Prostate gland (tissue), 2 donors: Measurements from ENCODE around the gene PTEN. TPM values are rescaled to one million over a fixed set of nuclear protein-coding genes. Genes with fewer than 3 reads are reported as not detected.

Source experiments
- DNase-seq: peaks from one replicate; pipeline ENCODE4 v3.0.0-alpha.2; 2019; ENCODE audit warnings: low spot score
- H3K27ac ChIP-seq, 2 donors: fragments of 200-600 bp; sonication (generic); 2 replicates each; pipeline ENCODE4 v1.5.1; 2017 to 2019
- H3K27me3 ChIP-seq: fragments of 200-600 bp; sonication (generic); replicated peaks from 2 replicates; pipeline ENCODE4 v1.5.1; 2019; ENCODE audit not compliant: insufficient read depth
- H3K36me3 ChIP-seq, 2 donors: fragments of 200-600 bp; sonication (generic); 1 replicate in 1 of 2; 2 replicates in 1 of 2; pipeline versions ENCODE4 v1.5.1 to v1.8.1; 2017 to 2019
- H3K4me1 ChIP-seq: fragments of 200-600 bp; sonication (generic); replicated peaks from 2 replicates; pipeline ENCODE4 v1.5.1; 2019
- H3K4me3 ChIP-seq, 2 donors: fragments of 200-600 bp; sonication (generic); 2 replicates each; pipeline ENCODE4 v1.5.1; 2017 to 2019
- H3K9me3 ChIP-seq: fragments of 200-600 bp; sonication (generic); 2 replicates; pipeline ENCODE4 v1.5.1; 2017
- CTCF ChIP-seq, 4 experiments: fragments of 200-600 bp in 2 of 4; fragments of 450-650 bp in 2 of 4; sonication (generic) in 2 of 4; IDR thresholded peaks; 1 replicate in 3 of 4; 2 replicates in 1 of 4; pipeline ENCODE4 v1.5.1; 2016 to 2019; ENCODE audit warnings: antibody characterized with exemption in 4 of 4, mild to moderate bottlenecking in 2 of 4, moderate library complexity in 2 of 4
- POLR2A ChIP-seq: fragments of 450-650 bp; IDR thresholded peaks from one replicate; pipeline ENCODE4 v1.6.1; 2016; ENCODE audit warnings: antibody characterized with exemption, mild to moderate bottlenecking
- POLR2AphosphoS5 ChIP-seq: sonication (generic); formaldehyde crosslinking; IDR thresholded peaks from one replicate; pipeline ENCODE4 v1.6.1; 2017; ENCODE audit warnings: antibody characterized with exemption
- WGBS: methylation state at CpG from one replicate; pipeline ENCODE4 v1.1.5; 2018; 5-methylcytosine and 5-hydroxymethylcytosine counted together
- intact Hi-C: fragments of 100-400 bp; cut with DNase I; formaldehyde crosslinking; loops from one replicate; pipeline ENCODE4 v1.14.2; 2022
- total RNA-seq, 2 donors: library from RNA; depleted of rRNA; stranded (reverse); fragments of >200 nt; gene quantifications; one replicate each; pipeline ENCODE4 v1.1.0, GENCODE V29; 2016

Gene PTEN
- total RNA-seq, 2 donors from 2014 or later = 85.8 to 90.2 TPM

DNA sequence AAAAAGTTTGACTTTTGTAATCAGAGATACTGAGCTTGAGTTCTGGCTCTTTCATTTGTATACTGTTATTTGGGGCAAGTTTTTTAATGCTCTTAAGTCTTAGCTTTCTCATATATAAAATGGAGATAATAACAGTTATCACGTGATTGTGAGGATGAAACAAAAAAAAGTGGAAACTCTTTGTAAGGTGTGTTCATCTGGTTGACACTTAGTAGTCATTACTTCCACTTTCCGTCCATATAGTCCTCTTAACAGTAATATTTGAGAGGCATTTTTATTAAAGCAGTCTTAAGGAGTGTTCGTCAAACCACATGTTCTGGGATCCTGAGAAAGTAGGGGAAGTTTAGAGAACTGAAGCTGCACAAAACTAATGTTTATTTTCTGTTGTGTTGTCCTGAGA is 65.6 kb downstream of the PTEN start:
- Histone ChIP-seq H3K4me1 (peaks cover 2% of the 10 kb centered on the region), H3K27me3 (no peaks in the 10 kb centered on the region), H3K4me3 (no peak overlapping the region), H3K36me3 (no peaks in the 10 kb centered on the region), H3K9me3 (no peaks in the 10 kb centered on the region), H3K27ac (no peak overlapping the region)
- DNase-seq = no peak
- WGBS = 65% methylated on average over 3 of the region's 3 CpGs
- TF ChIP-seq POLR2A = no peak
- TF ChIP-seq CTCF (IDR thresholded peaks at IDR 0.05) = no peak
- no peak for TF ChIP-seq POLR2AphosphoS5
- intact Hi-C loops = no loop called here

DNA sequence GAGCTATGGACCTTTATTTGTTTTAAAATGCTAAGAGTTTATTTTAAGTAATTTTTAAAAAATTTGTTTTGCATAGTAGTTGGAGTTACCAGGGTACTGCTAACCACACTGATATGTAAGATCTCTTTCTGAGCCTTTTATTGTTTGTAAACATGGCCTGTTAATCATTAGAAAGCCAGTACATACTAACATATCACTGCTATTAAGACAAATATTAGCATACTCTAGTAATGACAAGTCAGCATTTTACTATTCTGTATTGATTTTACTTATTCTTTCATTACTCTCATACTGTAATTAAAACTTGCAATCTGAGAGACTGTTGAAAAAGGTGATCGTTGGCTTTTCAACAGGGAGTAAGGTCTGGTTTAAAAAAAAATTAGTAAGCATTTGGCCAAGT is 66.7 kb downstream of the PTEN start:
- 52% methylated on average over 1 of the region's 1 CpG for WGBS
- H3K4me1 ChIP-seq = peaks cover 2% of the 10 kb centered on the region
- DNase-seq = no peak
- no peak overlapping the region for H3K27ac ChIP-seq
- H3K9me3 ChIP-seq = no peaks in the 10 kb centered on the region
- H3K36me3 ChIP-seq = no peaks in the 10 kb centered on the region
- no peak for TF ChIP-seq POLR2AphosphoS5
- intact Hi-C loops = no loop called here
- H3K4me3 ChIP-seq = no peak overlapping the region
- no peaks in the 10 kb centered on the region for H3K27me3 ChIP-seq

GRCh38 chr10:87930934-87931835 is 67.8 kb downstream of the PTEN start:
- Histone ChIP-seq H3K27ac (no peak overlapping the region), H3K9me3 (no peaks in the 10 kb centered on the region), H3K27me3 (no peaks in the 10 kb centered on the region), H3K36me3 (no peaks in the 10 kb centered on the region), H3K4me3 (no peak overlapping the region), H3K4me1 (peaks cover 2% of the 10 kb centered on the region)
- no peak for TF ChIP-seq POLR2AphosphoS5
- no peak for TF ChIP-seq CTCF (IDR thresholded peaks at IDR 0.05)
- no peak for TF ChIP-seq POLR2A
- DNase-seq = no peak
- 73% methylated on average over 4 of the region's 4 CpGs for WGBS
- intact Hi-C loops = no loop called here

- Histone ChIP-seq H3K4me1 (peaks cover 2% of the 10 kb centered on the region), H3K4me3 (no peak overlapping the region), H3K36me3 (no peaks in the 10 kb centered on the region), H3K27ac (no peak overlapping the region), H3K27me3 (no peaks in the 10 kb centered on the region), H3K9me3 (no peaks in the 10 kb centered on the region)
- DNase-seq = no peak
- TF ChIP-seq POLR2A (no peak), CTCF (IDR thresholded peaks at IDR 0.05) (no peak), POLR2AphosphoS5 (no peak)
- intact Hi-C loops = no loop called here
These were observed 68.4 kb downstream of the PTEN start for GRCh38 chr10:87931836-87932230.

DNA sequence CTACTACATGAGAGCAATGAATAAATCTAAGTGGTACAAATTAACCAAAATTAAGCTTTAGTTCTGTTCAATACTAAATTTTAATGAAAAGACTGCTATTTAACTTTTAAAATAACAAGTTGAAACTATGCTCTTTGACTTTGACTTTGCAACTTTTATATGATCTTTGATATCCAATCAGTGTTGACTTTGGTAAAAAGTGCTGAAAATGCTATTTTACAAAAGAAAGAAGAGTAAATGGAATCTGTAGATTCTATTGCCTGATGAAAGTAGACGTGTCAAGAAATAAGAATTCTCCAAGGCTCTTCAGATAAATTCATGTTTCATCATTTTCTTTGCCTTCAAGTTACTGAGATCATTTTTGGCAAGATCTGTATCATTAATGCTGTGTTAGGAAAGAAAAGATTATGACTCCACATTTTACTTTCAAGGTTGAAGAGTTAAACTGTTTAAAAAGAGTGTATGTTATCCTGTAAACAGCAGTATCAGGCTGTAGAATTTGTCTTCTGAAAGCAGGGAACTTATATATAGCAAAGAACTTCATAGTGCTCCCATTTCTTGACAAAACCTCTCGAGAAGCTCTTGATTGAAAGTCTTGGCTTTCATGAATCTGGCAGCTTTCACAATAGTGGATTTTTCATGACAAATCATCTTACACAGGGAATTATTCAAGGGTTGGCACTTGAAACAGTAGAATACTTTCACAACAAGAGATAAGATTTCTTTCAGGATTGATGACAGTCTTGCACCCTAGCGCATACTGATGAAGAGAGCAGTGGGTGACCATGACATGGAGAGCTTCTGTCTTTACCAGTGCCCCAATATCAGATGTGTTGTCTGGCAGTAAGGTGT is 72.1 kb downstream of the PTEN start:
- H3K9me3 ChIP-seq = no peaks in the 10 kb centered on the region
- H3K27ac ChIP-seq = no peak overlapping the region
- intact Hi-C loops = no loop called here
- H3K4me3 ChIP-seq = no peak overlapping the region
- no peak for TF ChIP-seq CTCF (IDR thresholded peaks at IDR 0.05)
- no peak for TF ChIP-seq POLR2A
- no peak for TF ChIP-seq POLR2AphosphoS5
- WGBS = 83% methylated on average over 3 of the region's 3 CpGs
- DNase-seq = no peak
- no peaks in the 10 kb centered on the region for H3K27me3 ChIP-seq
- H3K36me3 ChIP-seq = no peaks in the 10 kb centered on the region
- H3K4me1 ChIP-seq = no peaks in the 10 kb centered on the region
